HAP-1 (cell line): Measurements from ENCODE around the gene DMP1.
"Not testable (repeated sequence)": the region's sequence is repeated elsewhere in the genome, so short reads cannot be mapped to it uniquely, and the experiment has no call there.

Source experiments
- DNase-seq, 2 experiments: peaks; one replicate each; pipeline ENCODE4 v3.0.0-alpha.2; 2016 to 2020; ENCODE audit warnings: low spot score in 2 of 2
- H3K27me3 ChIP-seq: fragments of 250-450 bp; sonication (Bioruptor Pico); 2 replicates; pipeline ENCODE4 v1.5.1; 2020; ENCODE audit warnings: low read depth, mild to moderate bottlenecking, moderate library complexity
- H3K36me3 ChIP-seq: fragments of 250-450 bp; sonication (Bioruptor Pico); replicated peaks from 2 replicates; pipeline ENCODE4 v1.5.1; 2020; ENCODE audit warnings: mild to moderate bottlenecking
- H3K4me1 ChIP-seq: fragments of 250-450 bp; sonication (Bioruptor Pico); 2 replicates; pipeline ENCODE4 v1.5.1; 2020; ENCODE audit warnings: mild to moderate bottlenecking
- H3K4me3 ChIP-seq: fragments of 250-450 bp; sonication (Bioruptor Pico); 2 replicates; pipeline ENCODE4 v1.5.1; 2020; ENCODE audit warnings: mild to moderate bottlenecking, moderate library complexity
- H3K9me3 ChIP-seq: fragments of 250-450 bp; sonication (Bioruptor Pico); 2 replicates; pipeline ENCODE4 v1.5.1; 2020; ENCODE audit warnings: mild to moderate bottlenecking, moderate library complexity
- in situ Hi-C: fragments of 300-500 bp; cut with MboI; formaldehyde crosslinking; loops from 3 replicates; pipeline ENCODE4 v1.14.3; 2020; ENCODE audit warnings: low sequenced_read_pairs, inconsistent platforms, mixed read lengths

Gene DMP1

GRCh38 chr4:87654487-87655044, 4.5 kb downstream of the DMP1 start:
- Histone ChIP-seq H3K27me3 (peaks cover 9% of the 10 kb centered on the region), H3K4me1 (no peaks in the 10 kb centered on the region), H3K9me3 (no peaks in the 10 kb centered on the region), H3K4me3 (no peak overlapping the region), H3K36me3 (no peaks in the 10 kb centered on the region)
- in situ Hi-C loops: no loop called here
- DNase-seq: no peak

DNA sequence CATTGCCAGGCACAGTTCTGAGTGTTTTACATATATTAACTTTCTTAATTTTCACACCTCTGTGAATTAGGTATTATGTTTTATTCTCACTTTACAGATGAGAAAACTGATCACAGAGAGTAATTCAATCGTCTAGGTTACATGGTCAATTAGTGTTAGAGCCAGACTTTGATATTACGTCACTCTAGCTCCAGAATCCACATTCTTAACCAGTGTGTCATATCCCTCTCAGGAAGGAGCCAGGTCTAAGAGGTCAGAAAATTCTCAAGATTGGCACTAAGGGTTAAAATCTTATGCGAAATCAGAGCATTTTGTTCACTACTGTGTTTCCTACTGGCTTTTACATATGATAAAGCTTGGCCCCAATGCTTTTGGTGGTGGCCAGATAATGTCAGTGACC, 7.4 kb downstream of the DMP1 start:
- H3K4me1 ChIP-seq: no peaks in the 10 kb centered on the region
- DNase-seq: no peak
- no peaks in the 10 kb centered on the region for H3K9me3 ChIP-seq
- H3K36me3 ChIP-seq: no peaks in the 10 kb centered on the region
- peaks cover under 1% of the 10 kb centered on the region for H3K27me3 ChIP-seq
- no peak overlapping the region for H3K4me3 ChIP-seq
- in situ Hi-C loops: no loop called here

- H3K36me3 ChIP-seq: no peaks in the 10 kb centered on the region
- no peak for DNase-seq
- no peaks in the 10 kb centered on the region for H3K4me1 ChIP-seq
- in situ Hi-C loops: no loop called here
- no peaks in the 10 kb centered on the region for H3K9me3 ChIP-seq
- H3K27me3 ChIP-seq: peaks cover 2% of the 10 kb centered on the region
- no peak overlapping the region for H3K4me3 ChIP-seq
These were observed 9.3 kb downstream of the DMP1 start for GRCh38 chr4:87659247-87659931.

- DNase-seq: no peak
- in situ Hi-C loops: no loop called here
- Histone ChIP-seq H3K4me1 (no peaks in the 10 kb centered on the region), H3K27me3 (peaks cover 2% of the 10 kb centered on the region), H3K4me3 (no peak overlapping the region), H3K36me3 (no peaks in the 10 kb centered on the region), H3K9me3 (no peaks in the 10 kb centered on the region)
These were observed 12.8 kb downstream of the DMP1 start for GRCh38 chr4:87662871-87663270.

GRCh38 chr4:87669373-87669772, 19.3 kb downstream of the DMP1 start:
- H3K27me3 ChIP-seq: no peaks in the 10 kb centered on the region
- H3K36me3 ChIP-seq: no peaks in the 10 kb centered on the region
- no peak overlapping the region for H3K4me3 ChIP-seq
- in situ Hi-C loops: no loop called here
- no peak for DNase-seq
- H3K9me3 ChIP-seq: peaks cover 8% of the 10 kb centered on the region
- H3K4me1 ChIP-seq: no peaks in the 10 kb centered on the region

DNA sequence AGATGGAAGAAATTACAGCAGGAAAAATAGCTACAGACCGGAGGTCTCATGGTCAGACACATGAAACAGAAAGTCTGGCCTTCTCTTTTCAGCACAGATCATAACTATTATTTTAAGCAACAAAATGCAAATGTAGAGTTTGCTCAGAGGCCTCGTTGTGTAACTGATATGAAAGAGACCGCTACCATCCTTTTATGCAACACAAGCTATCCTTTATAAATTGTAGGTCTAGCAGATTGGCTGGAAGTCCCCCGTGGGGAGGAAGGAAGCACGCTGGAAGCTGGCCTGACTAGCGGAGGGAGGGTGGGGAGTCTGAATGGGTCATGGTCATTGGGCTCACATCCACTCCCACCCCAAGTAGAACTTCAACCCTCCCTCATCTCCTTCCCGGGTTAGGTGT, 27.7 kb downstream of the DMP1 start:
- H3K4me3 ChIP-seq: no peak overlapping the region
- no peaks in the 10 kb centered on the region for H3K27me3 ChIP-seq
- no peaks in the 10 kb centered on the region for H3K9me3 ChIP-seq
- in situ Hi-C loops: loop anchor here (25.0 kb wide), 1 partner anchor 535 kb away; no protein-coding TSS in a partner anchor
- no peak for DNase-seq
- H3K4me1 ChIP-seq: no peaks in the 10 kb centered on the region
- H3K36me3 ChIP-seq: no peaks in the 10 kb centered on the region

GRCh38 chr4:87679449-87680169, 29.5 kb downstream of the DMP1 start:
- in situ Hi-C loops: loop anchor here (5.0 to 25.0 kb wide), 2 partner anchors 158 to 533 kb away; no protein-coding TSS in a partner anchor
- Histone ChIP-seq H3K27me3 (no peaks in the 10 kb centered on the region), H3K4me1 (no peaks in the 10 kb centered on the region), H3K4me3 (no peak overlapping the region), H3K36me3 (no peaks in the 10 kb centered on the region), H3K9me3 (no peaks in the 10 kb centered on the region)
- peak; percentile 44 to 65 for DNase-seq

GRCh38 chr4:87680271-87680670, 30.2 kb downstream of the DMP1 start:
- in situ Hi-C loops: loop anchor here (5.0 to 25.0 kb wide), 2 partner anchors 157 to 532 kb away; no protein-coding TSS in a partner anchor
- no peak for DNase-seq
- Histone ChIP-seq H3K27me3 (no peaks in the 10 kb centered on the region), H3K4me1 (no peaks in the 10 kb centered on the region), H3K4me3 (no peak overlapping the region), H3K36me3 (no peaks in the 10 kb centered on the region), H3K9me3 (no peaks in the 10 kb centered on the region)

GRCh38 chr4:87688316-87688715, 38.2 kb downstream of the DMP1 start:
- Histone ChIP-seq H3K27me3 (no peaks in the 10 kb centered on the region), H3K9me3 (peaks cover 4% of the 10 kb centered on the region), H3K4me1 (no peaks in the 10 kb centered on the region), H3K36me3 (no peaks in the 10 kb centered on the region), H3K4me3 (no peak overlapping the region)
- no peak for DNase-seq
- in situ Hi-C loops: loop anchor here (25.0 kb wide), 1 partner anchor 524 kb away; no protein-coding TSS in a partner anchor

DNA sequence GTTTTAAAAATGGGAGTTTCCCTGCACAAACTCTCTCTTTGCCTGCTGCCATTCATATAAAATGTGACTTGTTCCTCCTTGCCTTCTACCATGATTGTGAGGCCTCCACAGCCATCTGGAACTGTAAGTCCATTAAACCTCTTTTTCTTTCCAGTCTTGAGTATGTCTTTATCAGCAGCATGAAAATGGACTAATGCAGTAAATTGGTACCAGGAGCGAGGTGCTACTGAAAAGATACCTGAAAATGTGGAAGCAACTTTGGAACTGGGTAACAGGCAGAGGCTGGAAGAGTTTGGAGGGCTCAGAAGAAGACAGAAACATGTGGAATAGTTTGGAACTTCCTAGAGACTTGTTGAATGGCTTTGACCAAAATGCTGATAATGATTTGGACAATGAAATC, 40.9 kb downstream of the DMP1 start:
- H3K9me3 ChIP-seq, H3K4me3 ChIP-seq, H3K36me3 ChIP-seq, DNase-seq, H3K27me3 ChIP-seq, H3K4me1 ChIP-seq: not testable (repeated sequence)
- in situ Hi-C loops: loop anchor here (25.0 kb wide), 1 partner anchor 521 kb away; no protein-coding TSS in a partner anchor

DNA sequence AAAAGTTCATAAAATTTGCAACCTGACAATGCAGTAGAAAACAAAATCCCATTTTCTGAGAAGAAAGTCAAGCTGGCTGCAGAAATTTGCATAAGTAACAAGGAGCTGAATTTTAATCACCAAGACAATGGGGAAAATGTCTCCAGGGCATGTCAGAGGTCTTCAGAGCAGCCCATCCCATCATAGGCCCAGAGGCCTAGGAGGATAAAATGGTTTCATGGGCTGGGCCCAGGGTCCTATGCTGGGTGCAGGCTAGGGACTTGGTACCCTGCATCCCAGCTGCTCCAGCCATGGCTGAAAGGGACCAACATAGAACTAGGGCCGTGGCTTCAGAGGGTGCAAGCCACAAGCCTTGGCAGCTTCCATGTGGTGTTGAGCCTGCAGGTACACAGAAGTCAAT, 42.0 kb downstream of the DMP1 start:
- not testable (repeated sequence) for H3K4me1 ChIP-seq, H3K4me3 ChIP-seq, H3K27me3 ChIP-seq, H3K36me3 ChIP-seq, DNase-seq, H3K9me3 ChIP-seq
- in situ Hi-C loops: loop anchor here (25.0 kb wide), 1 partner anchor 520 kb away; no protein-coding TSS in a partner anchor

DNA sequence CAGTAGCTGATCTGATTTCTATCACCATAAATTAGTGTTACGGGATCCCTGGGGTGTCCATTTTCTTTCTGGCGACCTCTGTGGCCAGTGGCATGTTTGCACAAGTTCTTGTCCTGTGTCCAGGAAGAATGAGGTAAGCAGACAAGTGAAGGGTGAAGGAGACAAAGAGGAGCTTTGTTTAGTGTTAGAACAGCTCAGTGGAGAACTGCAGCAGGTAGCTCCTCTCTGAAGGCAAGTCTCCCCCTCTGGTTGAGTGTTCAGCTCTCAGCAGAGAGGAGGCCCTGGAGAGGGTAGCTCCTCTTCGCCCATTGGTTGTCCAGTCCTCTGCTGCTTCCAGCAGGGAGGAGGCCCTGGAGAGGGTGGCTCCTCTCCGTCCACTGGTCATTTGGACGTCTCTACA, 47.2 kb downstream of the DMP1 start:
- no peak for DNase-seq
- in situ Hi-C loops: loop anchor here (25.0 kb wide), 1 partner anchor 515 kb away; no protein-coding TSS in a partner anchor
- no peak overlapping the region for H3K4me3 ChIP-seq
- H3K36me3 ChIP-seq: no peaks in the 10 kb centered on the region
- H3K4me1 ChIP-seq: no peaks in the 10 kb centered on the region
- H3K9me3 ChIP-seq: peaks cover 4% of the 10 kb centered on the region; the same call in 1 of the 2 replicates
- no peaks in the 10 kb centered on the region; the same call in 1 of the 2 replicates for H3K27me3 ChIP-seq

DNA sequence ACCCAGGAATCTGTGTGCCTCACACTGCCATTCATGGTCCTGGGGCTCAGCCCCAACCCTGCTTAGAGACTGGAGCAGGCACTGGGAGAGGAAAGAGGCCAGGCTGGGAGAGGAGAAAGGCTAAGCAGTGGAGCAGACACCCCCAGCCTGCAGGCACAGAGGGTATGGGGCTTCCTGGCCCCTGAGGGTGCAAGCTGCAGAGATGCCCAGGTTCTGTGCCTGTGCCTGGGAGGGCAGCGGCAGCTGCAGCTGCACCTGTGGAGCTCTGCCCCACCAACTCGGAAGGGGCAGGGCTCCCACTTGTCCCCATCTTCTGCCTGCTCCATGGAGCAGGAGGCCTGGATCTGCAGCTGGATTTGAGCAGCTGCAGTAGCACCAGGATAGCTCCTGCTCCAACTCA, 47.9 kb downstream of the DMP1 start:
- in situ Hi-C loops: loop anchor here (25.0 kb wide), 1 partner anchor 514 kb away; no protein-coding TSS in a partner anchor
- H3K36me3 ChIP-seq: no peaks in the 10 kb centered on the region
- DNase-seq: no peak
- H3K27me3 ChIP-seq: no peaks in the 10 kb centered on the region; the same call in 1 of the 2 replicates
- peaks cover 4% of the 10 kb centered on the region; the same call in 1 of the 2 replicates for H3K9me3 ChIP-seq
- H3K4me3 ChIP-seq: no peak overlapping the region
- no peaks in the 10 kb centered on the region for H3K4me1 ChIP-seq

DNA sequence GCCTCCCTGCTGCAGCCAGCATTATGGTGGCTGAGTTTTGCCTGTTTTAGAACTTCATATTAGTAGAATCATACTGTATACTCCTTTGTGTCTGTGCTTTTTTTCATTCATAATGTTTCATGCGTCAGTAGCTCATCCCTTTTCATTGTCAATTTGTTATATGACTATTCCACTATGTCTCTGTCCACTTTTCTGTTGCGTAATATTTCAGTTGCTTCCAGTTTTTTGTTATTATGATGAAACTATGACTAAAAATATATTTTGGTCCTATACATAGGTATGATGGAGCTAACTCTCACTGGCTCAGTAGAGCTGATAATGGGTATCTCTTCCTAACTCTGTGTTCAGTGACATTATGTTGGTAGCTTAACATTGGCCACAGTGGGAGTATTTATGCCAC, 48.3 kb downstream of the DMP1 start:
- in situ Hi-C loops: loop anchor here (25.0 kb wide), 1 partner anchor 514 kb away; no protein-coding TSS in a partner anchor
- peaks cover 4% of the 10 kb centered on the region; the same call in 1 of the 2 replicates for H3K9me3 ChIP-seq
- no peak overlapping the region for H3K4me3 ChIP-seq
- H3K36me3 ChIP-seq: no peaks in the 10 kb centered on the region
- H3K4me1 ChIP-seq: no peaks in the 10 kb centered on the region
- H3K27me3 ChIP-seq: no peaks in the 10 kb centered on the region; the same call in 1 of the 2 replicates
- no peak for DNase-seq
